ENCODE data around the gene TRIM72.

GRCh38 chr16:31225193-31225592 is 11.3 kb downstream of the TRIM72 start:
- no peak for TF ChIP-seq CTCF (IDR thresholded peaks at IDR 0.05)
- TF ChIP-seq POLR2A (IDR thresholded peaks at IDR 0.05) = no peak

Measured in lower leg skin (tissue), 3 donors.